AG09319 (cell line): ENCODE measurements around the gene ACKR2.

ENCODE experiments used
- DNase-seq: peaks from one replicate; pipeline ENCODE4 v3.0.0-alpha.2; 2010; ENCODE audit warnings: low read depth; ENCODE audit errors: extremely low read depth
- CTCF ChIP-seq: IDR thresholded peaks from 2 replicates; pipeline ENCODE4 v1.5.1; 2011; ENCODE audit warnings: low read depth, mild to moderate bottlenecking, inconsistent platforms, low read length, moderate library complexity

ACKR2 gene

GRCh38 chr3:42790714-42791229 is 18.5 kb upstream of the ACKR2 start:
- no peak for TF ChIP-seq CTCF
- no peak for DNase-seq

GRCh38 chr3:42795621-42796181 is 13.5 kb upstream of the ACKR2 start:
- no peak for DNase-seq
- no peak for TF ChIP-seq CTCF

- DNase-seq = no peak
- no peak for TF ChIP-seq CTCF
Measured at GRCh38 chr3:42796332-42796885, 12.8 kb upstream of the ACKR2 start.

GRCh38 chr3:42799376-42799775 is 9.9 kb upstream of the ACKR2 start:
- no peak for TF ChIP-seq CTCF
- no peak for DNase-seq

GRCh38 chr3:42800251-42800650 is 9.0 kb upstream of the ACKR2 start:
- no peak for TF ChIP-seq CTCF
- no peak for DNase-seq

GRCh38 chr3:42801048-42801620 is 8.1 kb upstream of the ACKR2 start:
- no peak for DNase-seq
- no peak for TF ChIP-seq CTCF

GRCh38 chr3:42801784-42802183 is 7.5 kb upstream of the ACKR2 start:
- no peak for DNase-seq
- TF ChIP-seq CTCF = no peak
